Measurements from ENCODE around the gene CASKIN2.
"Not testable (repeated sequence)": the region's sequence is repeated elsewhere in the genome, so short reads cannot be mapped to it uniquely, and the experiment has no call there.

The CASKIN2 gene

DNA sequence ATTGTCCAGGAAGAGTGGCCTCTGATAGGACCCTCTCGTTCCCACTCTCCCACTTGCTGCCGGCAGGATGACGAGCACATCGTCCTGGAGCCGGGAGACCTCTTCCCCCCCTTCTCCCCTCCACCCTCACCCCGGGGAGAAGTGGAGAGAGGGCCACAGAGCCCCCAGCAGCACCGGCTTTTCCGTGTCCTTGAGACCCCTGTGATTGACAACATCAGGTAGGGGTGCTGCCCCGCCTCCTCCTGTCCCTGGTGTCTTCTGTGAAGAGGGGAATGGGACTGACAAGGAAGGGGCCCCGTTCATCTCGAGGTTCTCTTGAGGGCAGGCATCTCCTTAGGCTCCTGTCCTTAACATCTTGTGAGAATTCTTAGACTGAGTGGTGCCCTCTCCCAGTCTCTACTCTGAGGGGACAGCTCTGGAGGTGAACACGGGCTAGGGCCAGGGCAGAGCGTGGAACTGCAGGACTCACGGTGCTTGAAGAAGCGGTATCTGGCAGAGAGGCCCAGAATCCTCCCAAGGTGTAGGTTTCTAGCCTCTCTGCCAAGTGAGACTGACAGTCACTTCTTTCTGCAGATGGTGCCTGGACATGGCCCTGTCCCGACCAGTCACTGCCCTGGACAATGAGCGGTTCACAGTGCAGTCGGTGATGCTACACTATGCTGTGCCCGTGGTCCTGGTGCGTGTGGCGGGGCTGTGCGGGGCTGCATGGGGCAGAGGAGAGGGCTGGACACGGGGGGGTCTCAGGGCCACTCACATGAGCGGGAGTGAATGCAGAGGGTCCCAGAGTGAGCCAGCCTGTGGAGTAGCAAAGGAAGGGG is 26.4 kb downstream of the CASKIN2 start:
- no peak for DNase-seq

DNA sequence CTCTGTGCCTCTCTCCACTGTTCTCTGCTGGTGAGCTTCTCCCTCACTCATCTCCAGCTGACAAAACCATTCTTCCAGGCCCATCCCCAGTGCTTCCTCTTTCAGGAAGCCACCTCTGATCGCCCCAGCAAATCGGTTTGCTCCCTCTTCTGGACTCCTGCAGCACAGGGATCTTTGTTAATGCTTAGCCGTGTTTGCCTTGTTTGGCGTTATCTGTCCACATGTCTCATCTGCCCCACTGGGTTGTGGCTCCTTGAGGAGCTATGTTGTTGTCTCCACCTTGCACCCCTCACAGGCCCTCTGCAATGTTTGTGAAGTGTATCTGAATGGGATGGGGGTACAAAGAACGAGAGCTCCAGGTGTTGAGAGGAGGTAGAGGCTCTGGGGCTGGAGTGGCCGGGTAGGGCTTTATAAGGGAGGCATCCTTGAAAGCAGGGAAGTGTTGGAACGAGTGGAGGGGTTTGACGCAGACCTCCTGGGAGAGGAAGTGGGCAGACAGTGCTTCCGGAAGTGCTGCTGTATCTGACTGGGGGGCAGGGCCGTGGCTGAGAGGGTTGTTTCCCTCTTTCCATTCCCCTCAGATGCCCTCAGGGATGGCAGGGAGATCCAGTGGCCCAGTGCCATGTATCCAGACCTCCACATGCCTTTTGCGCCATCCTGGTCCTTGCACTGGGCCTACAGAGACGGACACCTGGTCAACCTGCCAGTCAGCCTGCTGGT is 27.8 kb downstream of the CASKIN2 start:
- DNase-seq: no peak

DNA sequence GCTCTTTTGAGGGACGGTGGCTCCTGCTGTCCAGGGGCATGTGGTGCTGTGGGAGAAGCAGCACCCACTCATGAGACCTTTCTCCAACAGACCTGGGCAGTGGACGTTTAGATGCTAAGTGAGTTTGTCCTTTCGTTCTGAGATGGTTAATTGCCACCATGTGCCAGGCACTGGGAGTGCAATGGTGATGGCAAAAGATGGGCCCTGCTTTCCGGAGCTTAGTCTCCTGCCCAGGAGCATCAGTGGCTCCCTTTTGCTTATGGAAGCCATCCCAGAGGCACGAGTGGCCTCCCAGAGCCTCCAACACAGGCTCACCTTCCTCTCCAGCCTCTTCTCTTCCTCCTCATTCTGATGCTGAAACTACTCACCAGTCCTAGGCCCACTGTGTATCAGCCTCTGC is 28.4 kb downstream of the CASKIN2 start:
- DNase-seq: no peak

DNA sequence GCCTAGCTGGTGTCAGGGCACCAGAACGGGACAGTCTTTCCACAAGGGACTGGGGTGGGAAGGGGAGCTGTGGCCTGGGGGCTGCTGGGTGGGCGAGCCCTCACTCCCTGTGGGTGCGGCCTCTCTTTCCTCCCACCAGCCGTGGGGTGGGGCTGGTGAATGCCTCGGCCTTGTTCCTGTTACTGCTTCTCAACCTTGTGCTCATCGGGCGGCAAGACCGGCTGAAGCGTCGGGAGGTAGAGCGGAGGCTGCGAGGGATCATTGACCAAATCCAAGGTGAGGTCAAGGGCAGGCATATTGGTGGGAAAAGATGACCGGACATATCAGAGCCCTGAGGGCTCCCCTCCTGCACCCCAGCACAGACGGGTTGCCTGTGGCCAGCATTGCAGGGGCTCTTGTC is 29.2 kb downstream of the CASKIN2 start:
- DNase-seq: no peak

DNA sequence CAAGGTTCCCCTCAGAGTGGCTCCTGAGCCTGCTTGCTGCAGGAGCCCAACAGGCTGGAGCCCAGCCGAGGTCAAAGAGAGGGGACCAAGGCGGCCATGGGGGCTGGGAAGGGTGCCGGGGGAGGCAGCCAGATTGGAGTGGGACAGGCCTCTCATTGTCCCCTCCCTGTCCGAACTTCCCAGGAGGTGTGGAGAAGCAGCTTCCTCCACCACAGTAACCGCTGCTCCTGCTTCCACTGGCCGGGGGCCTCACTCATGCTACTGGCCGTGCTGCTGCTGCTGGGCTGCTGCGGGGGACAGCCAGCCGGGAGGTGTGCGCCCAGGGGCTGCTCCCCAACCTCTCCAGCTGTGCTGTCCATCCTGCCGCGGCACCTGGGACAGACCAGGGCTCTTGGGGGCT is 29.6 kb downstream of the CASKIN2 start:
- DNase-seq: no peak

DNA sequence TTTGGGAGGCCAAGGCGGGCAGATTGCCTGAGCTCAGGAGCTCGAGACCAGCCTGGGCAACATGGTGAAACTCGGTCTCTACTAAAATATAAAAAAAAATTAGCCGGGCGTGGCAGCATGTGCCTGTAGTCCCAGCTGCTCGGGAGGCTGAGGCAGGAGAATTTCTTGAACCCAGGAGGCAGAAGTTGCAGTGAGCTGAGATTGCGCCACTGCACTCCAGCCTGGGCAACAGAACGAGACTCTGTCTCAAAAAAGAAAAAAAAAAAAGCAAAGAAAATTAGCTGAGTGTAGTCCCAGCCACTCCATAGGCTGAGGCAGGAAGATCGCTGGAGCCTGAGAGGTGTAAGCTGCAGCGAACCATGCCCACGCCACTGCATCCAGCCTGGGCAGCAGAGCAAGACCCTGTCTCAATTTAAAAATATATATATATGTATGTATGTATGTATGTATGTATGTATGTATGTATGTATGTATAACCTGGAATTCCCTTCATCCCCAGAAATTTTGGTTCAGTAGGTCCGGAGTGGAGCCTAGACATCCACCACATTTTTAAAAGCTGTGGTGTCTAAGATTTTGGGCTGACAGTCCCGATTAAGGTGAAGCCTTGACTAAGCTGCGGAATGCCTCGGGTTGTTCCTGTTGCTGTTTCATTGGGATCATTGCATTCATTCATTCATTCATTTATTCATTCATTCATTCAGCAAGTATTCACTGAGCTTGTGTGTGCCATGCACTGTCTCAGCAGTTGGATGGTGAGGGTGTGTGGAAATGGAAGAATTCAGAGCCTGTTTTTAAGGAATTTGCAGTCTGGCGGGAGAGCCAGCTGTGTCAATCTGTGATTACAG is 33.0 kb downstream of the CASKIN2 start:
- DNase-seq: no peak

DNA sequence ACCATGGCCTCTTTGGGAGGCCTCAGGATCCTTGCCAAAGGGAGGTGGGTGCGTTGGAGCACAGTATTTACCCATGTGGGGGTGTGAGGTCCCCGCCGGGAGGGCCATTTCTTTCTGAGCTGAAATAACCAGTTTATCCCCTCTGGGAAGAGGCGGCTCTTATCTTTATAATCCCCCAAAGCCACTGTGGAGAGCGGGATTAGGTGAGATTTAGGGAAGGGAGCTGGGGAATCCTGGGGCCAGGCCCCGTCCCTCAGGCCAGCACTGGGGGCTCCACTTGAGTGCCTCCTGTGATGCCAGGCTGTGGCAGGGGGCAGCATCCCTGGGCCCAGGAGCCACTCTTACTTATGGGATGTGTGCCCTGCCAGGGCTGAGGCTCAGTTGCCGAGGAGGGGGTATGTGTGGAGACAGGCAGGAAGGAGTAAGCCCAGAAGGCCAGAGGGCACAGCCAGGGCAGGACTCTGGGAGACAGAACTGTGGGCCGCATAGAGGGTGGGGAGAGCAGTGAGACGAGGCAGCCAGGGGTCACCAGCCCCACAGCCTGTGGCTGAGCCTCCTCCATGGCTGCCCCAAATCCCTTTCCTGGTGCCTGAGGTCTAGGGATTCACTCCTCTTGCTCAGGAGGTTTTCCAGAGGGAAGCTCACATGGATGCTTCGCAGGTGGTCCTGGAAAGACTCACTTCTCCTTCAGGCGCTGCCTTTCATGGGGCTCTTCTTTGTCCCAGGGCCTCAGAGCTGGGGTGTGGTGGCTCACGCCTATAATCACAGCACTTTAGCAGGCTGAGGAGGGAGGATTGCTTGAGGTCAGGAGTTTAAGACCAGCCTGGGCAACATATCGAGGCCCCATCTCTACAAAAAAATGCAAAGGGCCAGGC is 33.9 kb downstream of the CASKIN2 start:
- DNase-seq: no peak

DNA sequence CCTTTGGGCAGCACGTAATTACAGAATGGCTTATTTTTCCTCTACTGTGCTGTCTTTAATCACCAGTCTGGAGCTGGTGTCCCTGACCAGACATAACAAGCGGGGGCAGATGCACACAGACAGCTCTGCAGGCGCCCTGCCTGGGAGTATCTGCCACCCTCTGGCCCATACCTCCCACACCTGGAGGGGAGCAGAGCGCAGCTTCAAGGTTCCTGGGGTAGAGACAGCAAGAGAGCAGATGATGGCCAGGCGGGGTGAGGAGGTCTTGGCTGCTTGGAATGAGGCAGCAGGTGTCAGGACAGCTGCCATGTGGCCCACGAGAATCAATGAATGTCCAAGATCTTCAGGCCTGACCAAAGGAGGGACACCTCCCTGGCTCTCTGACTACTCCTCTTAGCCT is 35.1 kb downstream of the CASKIN2 start:
- no peak for DNase-seq

DNA sequence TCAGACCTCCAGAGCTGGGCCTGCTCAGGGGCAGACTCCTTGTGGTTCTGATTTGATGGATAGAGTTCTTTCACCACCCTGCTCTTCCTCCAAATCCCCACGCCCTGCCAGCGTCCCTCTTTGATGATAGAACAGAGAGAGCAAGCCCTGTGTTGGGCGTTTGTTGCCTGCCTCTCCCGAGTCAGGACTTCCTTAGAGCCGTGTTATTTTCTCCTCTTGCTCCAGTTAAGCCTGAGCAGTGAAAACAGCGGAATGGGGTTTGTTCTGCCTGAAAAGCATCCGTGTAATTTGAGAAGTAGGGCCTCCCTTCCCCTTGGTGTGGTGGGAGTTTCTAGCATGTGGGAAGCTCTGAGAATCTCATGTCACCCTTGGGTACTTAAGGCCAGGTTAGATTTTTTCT is 36.8 kb downstream of the CASKIN2 start:
- no peak for DNase-seq

DNA sequence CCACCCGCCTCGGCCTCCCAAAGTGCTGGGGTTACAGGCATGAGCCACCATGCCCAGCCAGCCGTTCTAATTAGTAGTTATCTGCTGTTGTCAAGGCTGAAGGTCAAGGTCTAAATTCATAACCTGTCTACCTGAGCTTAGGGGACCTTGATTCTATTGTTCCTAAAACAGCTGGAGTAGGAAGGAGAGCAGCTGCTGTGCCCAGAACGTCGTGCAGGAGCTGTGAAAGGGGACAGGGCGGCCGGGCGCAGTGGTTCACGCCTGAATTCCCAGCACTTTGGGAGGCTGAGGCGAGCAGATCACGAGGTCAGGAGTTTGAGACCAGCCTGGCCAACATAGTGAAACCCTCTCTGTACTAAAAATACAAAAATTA is 37.9 kb downstream of the CASKIN2 start:
- not testable (repeated sequence) for DNase-seq

DNA sequence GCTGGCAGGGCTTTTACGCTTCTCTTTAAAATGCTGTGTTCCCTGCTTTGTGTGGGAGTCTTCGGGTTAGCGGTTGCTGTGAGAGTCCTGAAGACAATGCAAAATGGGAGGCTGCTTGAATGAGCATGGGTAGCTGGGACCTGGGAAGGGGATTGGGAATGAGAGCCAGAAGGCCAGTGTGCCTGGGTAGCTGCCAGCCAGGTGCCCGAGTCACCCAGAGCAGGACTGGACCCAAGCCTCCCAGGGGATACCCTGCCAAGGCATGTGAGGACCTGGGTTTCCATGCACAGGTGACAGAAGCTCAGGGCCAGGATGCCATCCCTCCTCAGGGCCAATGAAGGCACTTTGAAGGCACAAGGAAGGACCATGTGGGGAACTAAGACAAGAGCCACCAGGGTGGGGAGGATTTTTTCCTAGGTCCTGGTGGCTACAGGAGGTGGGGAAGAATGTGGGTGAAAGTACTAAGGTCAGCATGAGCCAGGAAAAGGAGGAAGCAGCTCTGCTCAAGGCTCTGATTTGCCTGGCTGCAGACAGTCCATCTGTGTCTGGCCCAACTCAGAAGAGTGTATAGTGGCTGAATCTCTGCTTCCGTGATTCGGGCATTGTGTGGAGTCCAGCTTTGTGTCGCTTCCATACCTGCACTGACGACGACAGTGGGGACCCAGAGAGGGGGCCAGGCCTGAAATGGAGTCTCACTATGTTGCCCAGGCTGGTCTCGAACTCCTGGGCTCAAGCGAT is 38.4 kb downstream of the CASKIN2 start:
- DNase-seq: no peak

DNA sequence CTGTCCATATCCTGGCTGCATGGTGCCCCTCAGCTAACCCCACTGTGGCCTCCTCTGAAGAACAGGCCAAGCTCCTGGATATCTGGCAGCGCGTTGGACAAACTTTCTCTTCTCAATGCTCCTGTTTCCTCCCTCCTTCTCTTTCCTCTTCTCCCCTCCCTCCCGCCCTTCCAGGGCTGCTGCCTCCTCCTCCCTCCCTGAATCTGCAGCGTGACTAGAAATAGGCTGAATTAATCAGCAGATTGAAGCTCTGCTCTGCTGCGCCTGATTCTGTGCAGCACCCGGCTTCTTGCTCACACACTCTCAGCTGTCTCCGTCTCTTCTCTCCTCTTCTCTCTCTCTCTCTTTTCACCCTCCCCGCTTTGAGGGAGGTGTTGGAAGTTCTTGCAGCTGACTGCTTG is 39.1 kb downstream of the CASKIN2 start:
- no peak for DNase-seq

DNA sequence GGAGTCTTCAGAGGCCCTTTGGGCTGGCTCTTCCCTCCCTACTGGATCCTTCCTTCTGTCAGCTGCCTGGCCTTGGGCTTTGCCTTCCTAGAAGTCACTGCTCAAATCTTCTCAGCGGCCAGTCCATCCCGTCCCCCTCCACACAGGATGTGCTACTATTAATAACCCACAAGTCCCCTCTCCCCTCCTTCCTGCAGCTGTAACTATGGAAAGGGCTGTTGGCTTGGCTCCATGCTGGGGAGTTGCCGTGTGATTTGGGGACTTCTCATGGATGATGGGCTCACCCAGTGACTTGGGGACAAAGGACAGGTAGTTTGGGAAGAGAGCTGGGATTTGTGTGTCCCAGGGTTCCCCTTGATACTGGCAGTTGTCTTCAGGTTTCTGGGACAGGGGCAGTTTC is 39.5 kb downstream of the CASKIN2 start:
- DNase-seq: no peak

DNA sequence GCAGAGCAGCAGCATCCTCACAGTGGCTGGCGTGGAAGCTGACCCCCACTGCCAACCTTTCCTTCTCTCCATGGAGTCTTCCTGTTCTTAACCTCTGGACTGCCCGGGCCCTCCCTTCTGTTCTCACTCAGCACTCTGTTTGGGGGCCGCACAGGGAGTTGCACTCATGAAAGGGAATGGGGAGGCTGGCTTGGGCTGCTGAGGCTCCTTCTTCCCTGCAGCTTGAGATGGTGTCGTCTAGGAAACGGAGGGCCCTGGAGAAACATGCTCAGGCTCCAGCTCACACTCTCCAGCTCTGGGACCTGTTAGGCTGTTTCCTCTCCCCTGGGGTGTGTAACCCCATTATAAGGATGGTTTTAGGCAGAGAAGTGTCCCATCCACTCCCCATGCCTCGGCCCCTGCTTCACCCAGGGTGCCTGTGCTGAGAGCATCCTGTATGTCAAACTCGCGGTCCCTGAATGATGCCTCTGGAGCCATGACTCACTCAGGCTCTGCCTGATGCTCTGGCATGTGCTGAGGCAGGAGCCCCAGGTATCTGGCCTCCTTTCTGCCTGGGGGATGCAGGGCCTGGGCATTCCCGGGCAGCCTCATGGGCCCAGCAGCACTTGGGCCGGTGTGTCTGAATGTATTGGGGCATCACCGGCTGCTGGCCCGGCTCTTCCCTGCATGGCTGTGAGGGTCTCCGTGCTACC is 40.0 kb downstream of the CASKIN2 start:
- no peak for DNase-seq

DNA sequence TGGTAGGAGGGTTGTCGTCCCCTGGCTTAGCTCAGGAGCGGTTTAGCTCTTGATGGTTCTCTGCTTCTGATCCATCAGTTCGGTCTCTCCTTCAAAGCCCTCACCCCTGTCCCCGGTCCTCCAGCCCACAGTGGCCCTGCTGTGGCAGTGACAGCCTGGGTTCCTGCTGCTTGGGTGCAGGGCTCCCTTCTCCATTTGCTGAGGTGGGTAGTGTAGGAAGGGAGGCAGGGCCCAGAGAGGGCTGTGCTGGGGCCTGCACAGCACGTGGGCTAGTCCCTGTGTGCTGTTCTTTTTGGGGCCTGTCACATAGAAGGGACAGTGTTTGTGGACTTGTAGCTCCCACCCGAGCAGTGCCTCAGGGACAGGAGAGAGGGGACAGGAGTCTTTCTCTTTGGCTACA is 40.6 kb downstream of the CASKIN2 start:
- DNase-seq: no peak

DNA sequence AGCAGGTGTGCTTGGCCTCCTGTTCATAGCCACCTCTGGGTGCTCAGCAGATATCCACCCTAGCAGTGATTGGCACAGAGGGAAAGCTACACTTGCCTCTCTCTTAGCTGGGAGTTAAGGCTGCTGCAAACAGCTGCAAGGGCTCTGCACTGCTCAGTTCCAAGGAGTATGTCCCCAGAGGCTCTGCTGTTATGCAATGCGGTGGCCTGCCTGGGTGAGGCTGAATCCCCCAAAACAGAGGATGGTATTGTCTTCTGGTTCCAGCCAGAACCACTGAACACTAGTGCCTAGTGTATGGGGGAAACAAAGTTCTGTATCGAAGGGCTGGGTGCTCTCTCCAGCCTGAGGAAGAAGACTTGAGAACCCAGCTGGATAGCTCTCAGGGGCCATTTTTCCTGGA is 42.1 kb downstream of the CASKIN2 start:
- no peak for DNase-seq

DNA sequence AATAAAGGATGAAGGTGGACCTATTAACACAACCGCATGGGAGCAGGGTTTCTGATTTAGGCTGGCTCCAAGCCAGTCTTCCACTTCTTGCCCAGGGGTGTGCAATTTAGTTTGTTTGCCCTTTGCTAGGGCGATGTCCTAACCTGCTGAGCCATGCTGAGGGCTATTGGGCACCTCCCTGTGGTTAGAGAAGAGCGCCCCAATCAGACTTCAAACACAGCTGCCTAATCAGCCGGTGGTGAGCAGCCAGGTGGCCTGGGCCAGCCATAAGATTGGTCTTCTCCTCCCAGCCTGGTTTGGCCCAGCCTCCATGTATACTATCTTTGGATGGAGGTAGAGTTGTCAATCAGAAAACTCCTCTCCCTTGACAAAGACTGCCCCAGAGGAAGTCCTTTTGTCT is 43.2 kb downstream of the CASKIN2 start:
- DNase-seq: no peak

DNA sequence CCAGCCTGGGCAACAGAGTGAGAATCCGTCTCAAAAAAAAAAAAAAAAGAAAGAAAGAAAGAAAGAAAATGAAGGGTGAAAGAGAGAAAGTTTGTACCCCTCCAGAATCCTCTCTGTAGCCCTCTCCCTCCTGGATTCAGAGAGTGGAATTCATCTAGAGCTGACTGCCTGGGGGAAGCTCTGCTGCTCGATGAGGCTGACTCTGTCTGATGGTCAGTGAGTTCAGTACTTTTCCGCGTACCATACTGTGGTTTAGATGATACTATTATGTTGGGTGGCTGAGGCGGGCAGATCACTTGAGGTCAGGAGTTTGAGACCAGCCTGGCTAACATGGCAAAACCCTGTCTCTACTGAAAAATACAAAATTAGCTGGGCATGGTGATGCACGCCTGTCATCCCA is 44.1 kb downstream of the CASKIN2 start:
- no peak for DNase-seq

DNA sequence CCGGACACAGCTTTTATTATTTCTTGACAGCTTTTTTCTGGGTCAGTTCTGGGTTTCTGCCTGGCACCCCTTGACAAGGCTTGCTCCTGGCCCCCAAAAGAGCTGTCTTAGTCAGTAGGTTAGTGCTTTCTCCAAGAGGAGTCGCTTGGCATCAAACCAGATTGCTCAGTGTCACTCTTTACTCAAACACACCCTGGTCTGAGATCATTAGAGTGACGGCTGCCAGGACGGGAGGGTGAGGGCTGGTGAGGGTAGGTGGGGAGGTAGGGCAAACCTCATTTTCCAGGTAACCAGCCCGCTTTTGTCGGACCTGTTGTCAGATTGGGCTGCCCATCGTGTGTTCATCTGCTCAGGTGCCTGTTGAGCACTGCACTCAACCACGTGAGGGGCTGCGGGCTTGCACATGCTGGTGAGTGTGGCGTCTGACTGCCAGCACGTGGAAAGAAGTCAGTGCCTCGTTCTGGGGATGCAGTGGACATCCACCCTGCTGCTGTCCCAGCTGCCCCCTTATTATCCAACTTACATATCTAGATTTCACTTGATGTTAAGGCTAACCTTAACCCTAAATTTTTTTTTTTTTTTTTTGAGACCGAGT is 46.5 kb downstream of the CASKIN2 start:
- no peak for DNase-seq

DNA sequence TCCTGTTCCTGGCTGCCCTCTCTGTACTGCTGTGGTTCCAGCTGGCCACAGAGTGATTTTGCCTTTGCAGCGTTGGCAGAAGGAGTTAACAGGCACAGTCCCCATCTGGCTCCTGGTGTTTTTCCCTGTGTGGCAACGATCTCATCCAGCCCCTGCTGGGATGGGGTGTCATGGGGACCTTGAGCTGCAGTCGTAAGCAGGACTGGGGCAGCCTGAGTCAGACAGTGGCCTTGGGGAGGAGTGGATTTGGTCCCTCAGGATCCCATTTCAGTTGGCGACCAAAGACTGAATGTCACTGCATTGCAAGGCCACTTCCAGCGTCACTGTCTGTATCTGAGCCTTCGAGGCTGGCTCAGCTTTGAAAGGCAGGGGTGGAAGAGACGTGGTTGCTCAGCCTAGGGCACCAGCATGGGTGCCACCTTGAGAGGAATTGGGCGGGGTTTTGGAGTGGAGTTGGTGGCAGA is 47.0 kb downstream of the CASKIN2 start:
- no peak for DNase-seq

DNA sequence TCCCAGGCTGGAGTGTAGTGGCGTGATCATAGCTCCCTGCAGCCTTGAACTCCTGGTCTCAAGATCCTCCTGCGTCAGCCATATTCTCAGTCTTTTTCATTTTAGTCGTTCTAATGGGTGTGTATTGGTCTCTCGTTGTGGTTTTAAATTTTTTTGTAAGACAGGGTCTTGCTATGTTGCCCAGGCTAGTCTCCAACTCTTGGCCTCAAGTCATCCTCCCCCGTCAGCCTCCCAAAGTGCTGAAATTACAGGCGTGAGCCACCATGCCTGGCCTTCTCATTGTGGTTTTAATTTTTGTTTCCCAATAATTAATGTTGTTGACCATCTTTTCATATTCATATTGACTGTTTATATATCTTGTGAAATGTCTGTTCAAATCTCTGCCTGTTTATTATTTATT is 50.3 kb downstream of the CASKIN2 start:
- no peak for DNase-seq
